ENCODE measurements around the gene OGG1.

GRCh38 chr3:9803494-9803893, 53.7 kb downstream of the OGG1 start:
- TF ChIP-seq CTCF (IDR thresholded peaks at IDR 0.05) (no peak), POLR2A (IDR thresholded peaks at IDR 0.05) (no peak)
